Lung (tissue), 12 donors: ENCODE results near the gene CACNA1G. TPM values are rescaled to one million over a fixed set of nuclear protein-coding genes. Genes with fewer than 3 reads are reported as not detected.

Source experiments
- ATAC-seq: fragments of 200-7000 bp; cut with Tn5 transposase; one replicate; pipeline ENCODE4 v1.9.1; 2020; ENCODE audit warnings: moderate number of reproducible peaks; ENCODE audit not compliant: insufficient read depth, low FRiP score
- DNase-seq, 3 donors: peaks; one replicate each; pipeline ENCODE4 v3.0.0-alpha.2; 2013 to 2017
- H3K27ac ChIP-seq, 2 donors: one replicate each; pipeline ENCODE4 v1.5.1; 2013; ENCODE audit warnings: mild to moderate bottlenecking in 2 of 2, moderate library complexity in 2 of 2, control low read depth in 1 of 2, inconsistent platforms in 1 of 2, low read depth in 1 of 2, low read length in 1 of 2
- H3K27me3 ChIP-seq, 3 donors: one replicate each; pipeline ENCODE4 v1.5.1; 2013; ENCODE audit warnings: low read length in 2 of 3; ENCODE audit not compliant: control insufficient read depth in 3 of 3, insufficient read depth in 3 of 3
- H3K36me3 ChIP-seq, 4 donors: one replicate each; pipeline ENCODE4 v1.5.1; 2013; ENCODE audit warnings: low read length in 4 of 4, mild to moderate bottlenecking in 1 of 4, moderate library complexity in 1 of 4; ENCODE audit not compliant: control insufficient read depth in 4 of 4, insufficient read depth in 4 of 4
- H3K4me1 ChIP-seq, 5 donors: one replicate each; pipeline ENCODE4 v1.5.1; 2013; ENCODE audit warnings: low read length in 5 of 5, mild to moderate bottlenecking in 2 of 5, moderate library complexity in 1 of 5; ENCODE audit not compliant: control insufficient read depth in 5 of 5, insufficient read depth in 5 of 5
- H3K4me3 ChIP-seq: one replicate; pipeline ENCODE4 v1.5.1; 2013; ENCODE audit warnings: mild to moderate bottlenecking, control low read depth, moderate library complexity
- H3K9ac ChIP-seq, 2 donors: one replicate each; pipeline ENCODE4 v1.5.1; 2013; ENCODE audit warnings: low read length in 2 of 2, control low read depth in 1 of 2; ENCODE audit not compliant: insufficient read depth in 1 of 2
- H3K9me3 ChIP-seq, 4 donors: one replicate each; pipeline ENCODE4 v1.5.1; 2013; ENCODE audit warnings: low read length in 3 of 4, mild to moderate bottlenecking in 1 of 4, moderate library complexity in 1 of 4; ENCODE audit not compliant: control insufficient read depth in 4 of 4, insufficient read depth in 3 of 4
- CTCF ChIP-seq: IDR thresholded peaks from 2 replicates; pipeline ENCODE4 v1.5.1; 2012; ENCODE audit warnings: mild to moderate bottlenecking; ENCODE audit errors: control extremely low read depth, extremely low read depth
- WGBS, 2 donors: extraction: QIAGEN DNeasy Blood & Tissue Kit; methylation state at CpG; one replicate each; pipeline ENCODE4 v1.1.7; 2013; 5-methylcytosine and 5-hydroxymethylcytosine counted together
- polyA plus RNA-seq, 2 donors: library from polyadenylated mRNA; stranded (reverse); fragments of 200-250 nt; gene quantifications; one replicate each; pipeline ENCODE4 v1.2.1, GENCODE V29; 2013
- total RNA-seq, 2 donors: library from RNA; depleted of rRNA in 1 of 2; stranded (reverse); fragments of >200 nt in 1 of 2; gene quantifications; one replicate each; pipeline ENCODE4 v1.2.1, GENCODE V29; 2014 to 2021
- donor health status: control.
- donor health status: control.
- donor health status: Bipolar disorder and iron deficiency.
- donor health status: healthy.
- donor health status: DM: yes; HTN: yes; CAD: no.

The CACNA1G gene
- total and polyA plus RNA-seq, 4 donors, result 0.14 to 3.6 (median 0.24) TPM

GRCh38 chr17:50608700-50609379 is 48.3 kb downstream of the CACNA1G start:
- ATAC-seq, result no peak

GRCh38 chr17:50609380-50610074 is 49.0 kb downstream of the CACNA1G start:
- Histone ChIP-seq H3K9ac (no peak overlapping the region), H3K36me3 (peaks cover 0 to 15% (median 7%) of the 10 kb centered on the region in 4 donors), H3K27me3 (no peaks in the 10 kb centered on the region), H3K4me3 (no peak overlapping the region), H3K9me3 (no peaks in the 10 kb centered on the region), H3K4me1 (peaks cover 0 to 31% (median 15%) of the 10 kb centered on the region in 5 donors), H3K27ac (no peak overlapping the region)
- no peak for DNase-seq
- TF ChIP-seq CTCF, result no peak
- ATAC-seq, result no peak
- WGBS, 2 donors, result 87 to 90% methylated on average over 24 of the region's 24 CpGs

More at GRCh38 chr17:50608700-50609379, 48.3 kb downstream of the CACNA1G start:
- WGBS, 2 donors, result 80 to 87% methylated on average over 21 to 22 of the region's 22 CpGs
- DNase-seq, result no peak
- no peaks in the 10 kb centered on the region for H3K9me3 ChIP-seq
- H3K36me3 ChIP-seq, result peaks cover 0 to 15% (median 7%) of the 10 kb centered on the region in 4 donors
- TF ChIP-seq CTCF, result no peak
- H3K9ac ChIP-seq, result no peak overlapping the region
- H3K4me3 ChIP-seq, result no peak overlapping the region
- H3K4me1 ChIP-seq, result peaks cover 0 to 31% (median 18%) of the 10 kb centered on the region in 5 donors
- no peak overlapping the region for H3K27ac ChIP-seq
- no peaks in the 10 kb centered on the region for H3K27me3 ChIP-seq

- no peak overlapping the region for H3K27ac ChIP-seq
- no peak for ATAC-seq
- no peak overlapping the region for H3K4me3 ChIP-seq
- no peaks in the 10 kb centered on the region for H3K27me3 ChIP-seq
- H3K36me3 ChIP-seq, result peaks cover 0 to 18% (median 6%) of the 10 kb centered on the region in 4 donors
- no peak for DNase-seq
- H3K9me3 ChIP-seq, result no peaks in the 10 kb centered on the region
- no peak overlapping the region for H3K9ac ChIP-seq
- 82 to 93% methylated on average over 6 of the region's 6 CpGs for WGBS, 2 donors
- no peak for TF ChIP-seq CTCF
- peaks cover 0 to 19% (median 5%) of the 10 kb centered on the region in 5 donors for H3K4me1 ChIP-seq
Measured at GRCh38 chr17:50611634-50612033, 51.1 kb downstream of the CACNA1G start.
